Activated CD8-positive, alpha-beta memory T cell treated with anti-CD3 and anti-CD28 coated beads, Interleukin-2, amount 50 U/mL, for 24 hours (primary cell): ENCODE results near the gene EXOC4.
A peak's percentile ranks its signal among the peaks of the same experiment; 100 is the strongest.
"Not testable (repeated sequence)": the region's sequence is repeated elsewhere in the genome, so short reads cannot be mapped to it uniquely, and the experiment has no call there.

ENCODE experiments used
- DNase-seq: peaks from one replicate; pipeline ENCODE4 v3.0.0-alpha.2; 2020; ENCODE audit errors: extremely low read depth

The EXOC4 gene

GRCh38 chr7:133252858-133253518, at the start of gene EXOC4:
EXOC4 (plus strand) TSS chr7:133253078.
- DNase-seq, result peak; percentile 82

GRCh38 chr7:133203490-133203889, 49.4 kb upstream of the EXOC4 start:
- no peak for DNase-seq

- DNase-seq, result no peak
Observed at GRCh38 chr7:133207687-133208086, 45.2 kb upstream of the EXOC4 start.

- DNase-seq, result not testable (repeated sequence)
Observed at GRCh38 chr7:133210817-133211216, 42.1 kb upstream of the EXOC4 start.

GRCh38 chr7:133213772-133214171, 39.1 kb upstream of the EXOC4 start:
- not testable (repeated sequence) for DNase-seq

GRCh38 chr7:133217773-133218172, 35.1 kb upstream of the EXOC4 start:
- DNase-seq, result no peak

- no peak for DNase-seq
Observed at GRCh38 chr7:133230591-133231194, 22.2 kb upstream of the EXOC4 start.

GRCh38 chr7:133233142-133233541, 19.7 kb upstream of the EXOC4 start:
- no peak for DNase-seq

- no peak for DNase-seq
Observed at GRCh38 chr7:133234961-133235875, 17.7 kb upstream of the EXOC4 start.

GRCh38 chr7:133237545-133237944, 15.3 kb upstream of the EXOC4 start:
- DNase-seq, result no peak

- DNase-seq, result no peak
Observed at GRCh38 chr7:133240302-133240701, 12.6 kb upstream of the EXOC4 start.

GRCh38 chr7:133246558-133246957, 6.3 kb upstream of the EXOC4 start:
- DNase-seq, result no peak

GRCh38 chr7:133248901-133249300, 4.0 kb upstream of the EXOC4 start:
- DNase-seq, result no peak

GRCh38 chr7:133252506-133252857, 396 bp upstream of the EXOC4 start:
- no peak for DNase-seq

GRCh38 chr7:133253519-133253875, 619 bp downstream of the EXOC4 start:
- DNase-seq, result no peak

- no peak for DNase-seq
Observed at GRCh38 chr7:133255486-133255885, 2.6 kb downstream of the EXOC4 start.

- no peak for DNase-seq
Observed at GRCh38 chr7:133258174-133258573, 5.3 kb downstream of the EXOC4 start.

- DNase-seq, result no peak
Observed at GRCh38 chr7:133265821-133266220, 12.9 kb downstream of the EXOC4 start.

GRCh38 chr7:133268355-133268754, 15.5 kb downstream of the EXOC4 start:
- DNase-seq, result no peak

GRCh38 chr7:133272336-133272735, 19.5 kb downstream of the EXOC4 start:
- no peak for DNase-seq

GRCh38 chr7:133273227-133273626, 20.3 kb downstream of the EXOC4 start:
- no peak for DNase-seq

- DNase-seq, result no peak
Observed at GRCh38 chr7:133274265-133274664, 21.4 kb downstream of the EXOC4 start.

GRCh38 chr7:133275008-133275407, 22.1 kb downstream of the EXOC4 start:
- no peak for DNase-seq
